Measurements from ENCODE around the gene FIGNL2.

FIGNL2 gene

DNA sequence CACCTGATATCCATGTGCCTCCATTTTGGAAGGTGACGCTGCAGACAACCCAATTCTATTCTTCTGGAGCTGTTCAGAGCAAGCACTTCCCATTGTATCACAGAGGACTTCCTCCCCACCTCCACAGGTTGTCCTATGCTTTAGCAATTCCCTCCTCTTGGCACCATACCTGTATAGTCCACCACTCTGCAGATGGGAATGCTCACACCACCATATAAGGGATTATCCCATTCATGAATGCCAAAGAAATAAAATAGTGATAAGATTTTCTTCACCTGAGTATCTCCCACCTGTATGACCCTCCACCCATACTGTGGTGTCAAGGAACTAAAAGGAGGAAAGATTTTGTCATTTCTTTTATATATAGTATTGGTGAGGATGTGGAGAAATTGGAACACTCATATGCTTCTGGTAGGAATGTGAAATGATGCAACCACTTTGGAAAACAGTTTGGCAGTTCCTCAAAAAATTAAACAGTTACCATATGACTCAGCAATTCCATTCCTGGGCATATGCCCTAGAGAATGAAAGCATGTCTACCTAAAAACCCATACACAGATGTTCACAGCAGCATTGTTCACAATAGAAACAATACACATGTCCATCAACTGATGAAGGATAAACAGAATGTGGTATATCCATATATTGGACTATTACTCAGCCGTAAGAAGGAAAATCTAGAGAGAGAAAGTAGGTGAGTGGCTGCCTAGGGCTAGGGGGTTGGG, 75.2 kb downstream of the FIGNL2 start:
- no peak for DNase-seq (ENCODE audit: low read depth)

DNA sequence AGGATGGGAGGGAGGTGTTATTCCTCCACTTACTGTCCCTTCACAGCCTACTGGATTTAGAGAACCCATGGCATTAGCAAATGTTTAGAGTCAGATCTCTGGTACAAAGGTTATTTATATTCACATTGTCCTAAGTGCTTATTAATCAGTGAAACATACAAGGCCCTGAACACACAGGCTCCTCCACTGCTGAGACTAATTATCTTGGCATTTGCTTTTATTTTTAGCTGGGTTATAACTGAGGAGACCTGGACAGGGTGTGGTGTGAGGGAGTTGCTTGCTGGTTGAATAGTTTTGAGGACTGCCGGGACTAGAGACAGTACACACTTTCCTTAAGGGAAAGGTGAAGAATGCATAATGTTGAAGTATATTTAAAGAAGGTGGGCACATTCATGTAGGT, 77.5 kb downstream of the FIGNL2 start:
- DNase-seq (ENCODE audit: low read depth) = no peak
